ENCODE data around the gene PIP4P1. TPM values are rescaled to one million over a fixed set of nuclear protein-coding genes. Genes with fewer than 3 reads are reported as not detected.
A peak's percentile ranks its signal among the peaks of the same experiment; 100 is the strongest.
"Not testable (repeated sequence)": the region's sequence is repeated elsewhere in the genome, so short reads cannot be mapped to it uniquely, and the experiment has no call there.

Gene PIP4P1
- total RNA-seq (100 to 1,000 TPM in 1 of 2 experiments, 10 to 100 TPM in 1; 83.9 to 107 TPM), total RNA-seq (19.9 to 97.3 (median 54.8) reads per million in 172 experiments)
- polyA plus RNA-seq (2013, experiment 1 of 2), result 32.4 TPM
- polyA plus RNA-seq (2013, experiment 2 of 2), result 44.1 TPM

DNA sequence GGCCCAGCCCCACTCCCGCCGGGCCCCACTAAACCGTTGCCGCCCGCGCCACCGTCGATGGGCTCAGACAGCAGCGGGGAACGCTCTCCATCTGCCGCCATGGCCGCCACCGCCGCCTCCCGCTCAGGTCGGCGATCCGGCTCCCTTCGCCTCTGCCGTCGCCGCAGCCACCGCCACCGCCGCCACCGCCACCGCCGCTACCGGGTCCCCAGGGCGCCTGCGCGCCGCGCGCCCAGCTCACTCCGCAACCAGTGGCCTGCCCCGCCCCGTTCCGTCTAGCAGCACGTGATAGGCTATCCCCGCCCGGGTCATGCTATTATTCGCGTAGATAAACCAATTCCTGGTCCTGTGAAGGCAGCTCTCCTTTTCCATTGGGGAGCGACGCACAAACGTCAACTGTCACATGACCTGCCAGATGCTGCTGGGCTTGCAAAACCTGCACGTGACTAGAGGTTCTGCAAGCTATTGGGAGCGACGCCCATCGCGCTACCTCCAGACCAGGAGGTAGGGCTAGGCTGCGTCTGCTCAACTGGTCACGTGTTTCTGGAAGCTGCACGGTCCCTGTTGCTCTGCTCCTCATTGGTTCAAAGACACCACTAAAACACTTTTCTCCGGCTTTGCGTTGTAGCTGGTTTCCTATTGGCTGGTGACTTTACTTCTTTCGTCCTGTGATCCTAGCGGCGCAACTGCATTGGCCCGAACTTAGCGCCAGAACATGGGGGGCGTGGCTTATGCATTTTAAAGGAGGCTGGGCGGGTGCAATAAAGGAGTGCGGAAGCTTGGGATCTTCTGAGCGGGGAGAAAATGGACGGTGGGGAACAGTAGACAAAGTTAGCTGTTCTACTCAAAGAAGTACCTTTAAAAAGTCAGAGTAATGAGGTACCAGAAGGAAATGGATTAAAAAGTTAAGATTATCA, at the start of gene PIP4P1:
Gene PIP4P1 (minus strand): TSS at position 210 of the 917 bp plus-strand sequence. CDS start 109 bp downstream, at position 101.
- TF ChIP-seq, protein P1, sequence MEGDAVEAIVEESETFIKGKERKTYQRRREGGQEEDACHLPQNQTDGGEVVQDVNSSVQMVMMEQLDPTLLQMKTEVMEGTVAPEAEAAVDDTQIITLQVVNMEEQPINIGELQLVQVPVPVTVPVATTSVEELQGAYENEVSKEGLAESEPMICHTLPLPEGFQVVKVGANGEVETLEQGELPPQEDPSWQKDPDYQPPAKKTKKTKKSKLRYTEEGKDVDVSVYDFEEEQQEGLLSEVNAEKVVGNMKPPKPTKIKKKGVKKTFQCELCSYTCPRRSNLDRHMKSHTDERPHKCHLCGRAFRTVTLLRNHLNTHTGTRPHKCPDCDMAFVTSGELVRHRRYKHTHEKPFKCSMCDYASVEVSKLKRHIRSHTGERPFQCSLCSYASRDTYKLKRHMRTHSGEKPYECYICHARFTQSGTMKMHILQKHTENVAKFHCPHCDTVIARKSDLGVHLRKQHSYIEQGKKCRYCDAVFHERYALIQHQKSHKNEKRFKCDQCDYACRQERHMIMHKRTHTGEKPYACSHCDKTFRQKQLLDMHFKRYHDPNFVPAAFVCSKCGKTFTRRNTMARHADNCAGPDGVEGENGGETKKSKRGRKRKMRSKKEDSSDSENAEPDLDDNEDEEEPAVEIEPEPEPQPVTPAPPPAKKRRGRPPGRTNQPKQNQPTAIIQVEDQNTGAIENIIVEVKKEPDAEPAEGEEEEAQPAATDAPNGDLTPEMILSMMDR (IDR thresholded peaks at IDR 0.05), result no peak
- H3K27me3 ChIP-seq (ENCODE audit: control insufficient read depth in 1 of 2, insufficient read depth in 2 of 2, low read length in 2 of 2), result no peaks in the 10 kb centered on the region
- ChIA-PET POLR2A (interaction anchor here (0.7 to 2.7 kb wide), 23 partner anchors 10 to 626 kb away, joined by 3 to 43 read pairs (median 6); partner anchors contain the start of genes PARP2, PNP, RNASE4 and TEP1), CTCF (interaction anchor here (0.8 to 2.0 kb wide), 3 partner anchors 46 to 230 kb away, joined by 3 to 7 read pairs (median 5); partner anchors contain the start of gene TTC5)
- H3K4me1 ChIP-seq (ENCODE audit: insufficient read depth, low read length), result peaks cover 41% of the 10 kb centered on the region
- DNase-seq, result peak; percentile 94 to 100 (median 97)
- H3K4me1 Mint-ChIP-seq (ENCODE audit: low read depth), result peaks cover 26% of the 10 kb centered on the region
- no peaks in the 10 kb centered on the region for H3K9me3 Mint-ChIP-seq
- peak; percentile 86 for ATAC-seq (ENCODE audit: poor library complexity)
- intact Hi-C loops (cut with DNase I, micrococcal nuclease), result loop anchor here in 1 of 2 experiments (1.0 to 10.0 kb wide), 4 partner anchors 16 to 623 kb away; partner anchors contain the start of genes PARP2 and RNASE4
- peak within 1 kb of the TSS; percentile 69 for H3K4me3 ChIP-seq (ENCODE audit: low read length)
- no peaks in the 10 kb centered on the region for H3K9me3 ChIP-seq (ENCODE audit: control insufficient read depth in 1 of 2, insufficient read depth in 1 of 2, low read length in 2 of 2)
- H3K27ac Mint-ChIP-seq, result peak within 1 kb of the TSS; percentile 87
- H3K36me3 ChIP-seq (ENCODE audit: insufficient read depth, low read length), result peaks cover 40% of the 10 kb centered on the region
- peaks cover 31% of the 10 kb centered on the region for H3K36me3 Mint-ChIP-seq (ENCODE audit: low read depth)
- H3K4me3 Mint-ChIP-seq, result peak within 1 kb of the TSS; percentile 95
- H3K27me3 Mint-ChIP-seq, result no peaks in the 10 kb centered on the region
- H3K27ac ChIP-seq (ENCODE audit: low read depth in 1 of 2, low read length in 2 of 2), result peak within 1 kb of the TSS; percentile 94 to 97

DNA sequence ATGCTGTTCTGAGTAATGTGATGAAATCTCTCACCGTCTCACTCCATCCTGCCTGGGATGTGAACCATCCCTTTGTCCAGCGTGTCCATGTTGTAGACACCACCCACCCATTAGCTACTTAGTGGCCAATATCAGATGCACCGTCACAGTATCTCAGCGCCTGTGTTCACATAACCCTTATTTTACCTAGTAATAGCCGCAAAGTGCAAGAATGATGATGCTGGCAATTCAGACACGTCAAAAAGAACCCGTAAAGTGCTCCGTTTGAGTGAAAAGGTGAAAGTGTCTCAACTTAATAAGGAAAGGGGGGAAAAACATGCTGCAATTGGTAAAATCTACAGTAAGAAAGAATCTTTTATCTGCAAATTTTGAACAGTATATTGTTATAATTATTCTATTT, 47.1 kb upstream of the PIP4P1 start:
- DNase-seq, result no peak
- no peaks in the 10 kb centered on the region for H3K27me3 ChIP-seq (ENCODE audit: control insufficient read depth in 1 of 2, insufficient read depth in 2 of 2, low read length in 2 of 2)
- no peaks in the 10 kb centered on the region for H3K36me3 ChIP-seq (ENCODE audit: insufficient read depth, low read length)
- ChIA-PET POLR2A (no interaction called here), CTCF (no interaction called here)
- no peak overlapping the region for H3K27ac Mint-ChIP-seq
- intact Hi-C loops (cut with DNase I, micrococcal nuclease), result no loop called here
- H3K4me3 ChIP-seq (ENCODE audit: low read length), result no peak overlapping the region
- no peak overlapping the region for H3K27ac ChIP-seq (ENCODE audit: low read depth in 1 of 2, low read length in 2 of 2)
- TF ChIP-seq, protein P1 (IDR thresholded peaks at IDR 0.05), result no peak
- no peak overlapping the region for H3K4me3 Mint-ChIP-seq
- peaks cover 6% of the 10 kb centered on the region for H3K4me1 Mint-ChIP-seq (ENCODE audit: low read depth)
- no peak for ATAC-seq (ENCODE audit: poor library complexity)
- H3K36me3 Mint-ChIP-seq (ENCODE audit: low read depth), result no peaks in the 10 kb centered on the region
- no peaks in the 10 kb centered on the region for H3K9me3 Mint-ChIP-seq
- no peaks in the 10 kb centered on the region for H3K27me3 Mint-ChIP-seq
- no peaks in the 10 kb centered on the region for H3K9me3 ChIP-seq (ENCODE audit: control insufficient read depth in 1 of 2, insufficient read depth in 1 of 2, low read length in 2 of 2)
- H3K4me1 ChIP-seq (ENCODE audit: insufficient read depth, low read length), result no peaks in the 10 kb centered on the region

DNA sequence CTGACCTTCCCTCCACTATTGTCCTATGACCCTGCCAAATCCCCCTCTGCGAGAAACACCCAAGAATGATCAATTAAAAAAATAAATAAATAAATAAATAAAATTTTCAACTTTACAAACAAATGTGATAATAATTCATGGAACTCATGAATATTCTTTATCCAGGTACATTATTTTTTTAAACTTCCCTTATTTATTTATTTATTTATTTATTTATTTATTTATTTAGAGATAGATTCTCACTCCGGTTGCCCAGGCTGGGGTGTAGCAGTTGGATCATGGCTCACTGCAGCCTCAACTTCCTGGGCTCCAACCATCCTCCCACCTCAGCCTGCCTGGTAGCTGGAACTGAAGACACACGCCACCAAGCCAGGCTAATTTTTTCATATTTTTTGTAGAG, 46.3 kb upstream of the PIP4P1 start:
- intact Hi-C loops (cut with DNase I, micrococcal nuclease); H3K4me1 Mint-ChIP-seq (ENCODE audit: low read depth); H3K27ac ChIP-seq (ENCODE audit: low read depth in 1 of 2, low read length in 2 of 2); H3K27me3 Mint-ChIP-seq; ATAC-seq (ENCODE audit: poor library complexity); H3K36me3 Mint-ChIP-seq (ENCODE audit: low read depth); H3K4me3 ChIP-seq (ENCODE audit: low read length); H3K27ac Mint-ChIP-seq; CTCF ChIA-PET; H3K9me3 ChIP-seq (ENCODE audit: control insufficient read depth in 1 of 2, insufficient read depth in 1 of 2, low read length in 2 of 2); H3K4me1 ChIP-seq (ENCODE audit: insufficient read depth, low read length); H3K36me3 ChIP-seq (ENCODE audit: insufficient read depth, low read length); H3K4me3 Mint-ChIP-seq; H3K9me3 Mint-ChIP-seq; POLR2A ChIA-PET; DNase-seq; H3K27me3 ChIP-seq (ENCODE audit: control insufficient read depth in 1 of 2, insufficient read depth in 2 of 2, low read length in 2 of 2): not testable (repeated sequence)

DNA sequence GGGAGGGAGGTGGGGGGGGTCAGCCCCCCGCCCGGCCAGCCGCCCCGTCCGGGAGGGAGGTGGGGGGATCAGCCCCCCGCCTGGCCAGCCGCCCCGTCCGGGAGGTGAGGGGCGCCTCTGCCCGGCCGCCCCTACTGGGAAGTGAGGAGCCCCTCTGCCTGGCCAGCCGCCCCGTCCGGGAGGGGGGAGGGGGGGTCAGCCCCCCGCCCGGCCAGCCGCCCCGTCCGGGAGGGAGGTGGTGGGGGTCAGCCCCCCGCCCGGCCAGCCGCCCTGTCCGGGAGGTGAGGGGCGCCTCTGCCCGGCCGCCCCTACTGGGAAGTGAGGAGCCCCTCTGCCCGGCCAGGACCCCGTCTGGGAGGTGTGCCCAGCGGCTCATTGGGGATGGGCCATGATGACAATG, 45.5 kb upstream of the PIP4P1 start:
- H3K4me3 Mint-ChIP-seq; H3K4me3 ChIP-seq (ENCODE audit: low read length); H3K27ac ChIP-seq (ENCODE audit: low read depth in 1 of 2, low read length in 2 of 2); POLR2A ChIA-PET; H3K4me1 ChIP-seq (ENCODE audit: insufficient read depth, low read length); DNase-seq; ATAC-seq (ENCODE audit: poor library complexity); intact Hi-C loops (cut with DNase I, micrococcal nuclease); H3K36me3 ChIP-seq (ENCODE audit: insufficient read depth, low read length); H3K36me3 Mint-ChIP-seq (ENCODE audit: low read depth); H3K27me3 ChIP-seq (ENCODE audit: control insufficient read depth in 1 of 2, insufficient read depth in 2 of 2, low read length in 2 of 2); H3K27me3 Mint-ChIP-seq; CTCF ChIA-PET; H3K9me3 Mint-ChIP-seq; H3K27ac Mint-ChIP-seq; H3K9me3 ChIP-seq (ENCODE audit: control insufficient read depth in 1 of 2, insufficient read depth in 1 of 2, low read length in 2 of 2); H3K4me1 Mint-ChIP-seq (ENCODE audit: low read depth): not testable (repeated sequence)

DNA sequence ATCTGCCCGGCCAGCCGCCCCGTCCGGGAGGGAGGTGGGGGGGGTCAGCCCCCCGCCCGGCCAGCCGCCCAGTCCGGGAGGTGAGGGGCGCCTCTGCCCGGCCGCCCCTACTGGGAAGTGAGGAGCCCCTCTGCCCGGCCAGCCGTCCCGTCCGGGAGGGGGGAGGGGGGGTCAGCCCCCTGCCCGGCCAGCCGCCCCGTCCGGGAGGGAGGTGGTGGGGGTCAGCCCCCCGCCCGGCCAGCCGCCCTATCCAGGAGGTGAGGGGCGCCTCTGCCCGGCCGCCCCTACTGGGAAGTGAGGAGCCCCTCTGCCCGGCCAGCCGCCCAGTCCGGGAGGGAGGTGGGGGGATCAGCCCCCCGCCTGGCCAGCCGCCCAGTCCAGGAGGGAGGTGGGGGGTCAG, 45.0 kb upstream of the PIP4P1 start:
- H3K4me3 Mint-ChIP-seq; H3K36me3 Mint-ChIP-seq (ENCODE audit: low read depth); H3K9me3 ChIP-seq (ENCODE audit: control insufficient read depth in 1 of 2, insufficient read depth in 1 of 2, low read length in 2 of 2); CTCF ChIA-PET; DNase-seq; H3K4me1 ChIP-seq (ENCODE audit: insufficient read depth, low read length); H3K27me3 Mint-ChIP-seq; ATAC-seq (ENCODE audit: poor library complexity); intact Hi-C loops (cut with DNase I, micrococcal nuclease); H3K27ac Mint-ChIP-seq; H3K36me3 ChIP-seq (ENCODE audit: insufficient read depth, low read length); H3K27me3 ChIP-seq (ENCODE audit: control insufficient read depth in 1 of 2, insufficient read depth in 2 of 2, low read length in 2 of 2); H3K4me3 ChIP-seq (ENCODE audit: low read length); POLR2A ChIA-PET; H3K9me3 Mint-ChIP-seq; H3K4me1 Mint-ChIP-seq (ENCODE audit: low read depth); H3K27ac ChIP-seq (ENCODE audit: low read depth in 1 of 2, low read length in 2 of 2): not testable (repeated sequence)

All from CD4-positive, alpha-beta T cell (primary cell).